GM12874 (cell line): ENCODE measurements around the gene SEPTIN14.
"Not testable (repeated sequence)": the region's sequence is repeated elsewhere in the genome, so short reads cannot be mapped to it uniquely, and the experiment has no call there.

ENCODE experiments used
- CTCF ChIP-seq: IDR thresholded peaks from 2 replicates; pipeline ENCODE4 v1.5.1; 2011; ENCODE audit warnings: low read depth, mild to moderate bottlenecking, control low read depth, low read length, moderate library complexity; ENCODE audit not compliant: insufficient read depth

The SEPTIN14 gene

GRCh38 chr7:55862652-55863051 lies at the start of gene SEPTIN14:
Gene SEPTIN14 (minus strand): TSS chr7:55862752. CDS start chr7:55861996, 756 bp downstream.
- TF ChIP-seq CTCF, result not testable (repeated sequence)

GRCh38 chr7:55903985-55904759 lies 41.6 kb upstream of the SEPTIN14 start:
- TF ChIP-seq CTCF, result no peak

GRCh38 chr7:55898287-55898686 lies 35.7 kb upstream of the SEPTIN14 start:
- no peak for TF ChIP-seq CTCF

GRCh38 chr7:55895021-55895420 lies 32.5 kb upstream of the SEPTIN14 start:
- TF ChIP-seq CTCF, result no peak

GRCh38 chr7:55893940-55894339 lies 31.4 kb upstream of the SEPTIN14 start:
- no peak for TF ChIP-seq CTCF

- no peak for TF ChIP-seq CTCF
Measured at GRCh38 chr7:55887821-55888247, 25.3 kb upstream of the SEPTIN14 start.

- no peak for TF ChIP-seq CTCF
Measured at GRCh38 chr7:55884321-55884720, 21.8 kb upstream of the SEPTIN14 start.
